ENCODE measurements around the gene SS18L1. TPM values are rescaled to one million over a fixed set of nuclear protein-coding genes. Genes with fewer than 3 reads are reported as not detected.

Gene SS18L1
- total RNA-seq, 2 experiments from 2014 or later, result 13.7 to 15.2 TPM

Other genes with a start within 250 kb of the SS18L1 start
- gene TAF4, start 77.9 kb upstream of the SS18L1 start, total RNA-seq, result 10 to 100 TPM; 15.3 to 17.0 TPM
- 10 to 100 TPM; 33.4 to 35.1 TPM for gene LSM14B, start 21.3 kb upstream of the SS18L1 start, total RNA-seq
- 100 to 1,000 TPM; 301 to 316 TPM for gene PSMA7, start 375 bp upstream of the SS18L1 start, total RNA-seq
- 10 to 100 TPM; 31.4 to 32.5 TPM for gene MTG2, start 39.3 kb downstream of the SS18L1 start, total RNA-seq
- gene HRH3, start 76.5 kb downstream of the SS18L1 start, total RNA-seq, result not detected
- gene OSBPL2, start 94.8 kb downstream of the SS18L1 start, total RNA-seq, result 10 to 100 TPM; 25.4 to 29.3 TPM
- gene ADRM1, start 159.2 kb downstream of the SS18L1 start, total RNA-seq, result 100 to 1,000 TPM in 1 of 2 experiments, 10 to 100 TPM in 1; 98.6 to 101 TPM
- gene LAMA5, start 223.5 kb downstream of the SS18L1 start, total RNA-seq, result 1 to 10 TPM in 1 of 2 experiments, under 1 TPM in 1; 0.78 to 1.1 TPM
- 1,000 to 10,000 TPM; 2,488 to 2,529 TPM for gene RPS21, start 243.3 kb downstream of the SS18L1 start, total RNA-seq